ENCODE results near the gene PRR13. TPM values are rescaled to one million over a fixed set of nuclear protein-coding genes. Genes with fewer than 3 reads are reported as not detected.
"Not testable (repeated sequence)": the region's sequence is repeated elsewhere in the genome, so short reads cannot be mapped to it uniquely, and the experiment has no call there.

The PRR13 gene
- total and polyA plus RNA-seq, 2 experiments from 2014 or later = 150 to 457 TPM

- no peak overlapping the region for H3K4me2 ChIP-seq
- H3K9me2 ChIP-seq (replicated peaks; ENCODE audit: insufficient read depth) = no peaks in the 10 kb centered on the region
- H3K9me3 ChIP-seq (ENCODE audit: low read depth) = no peaks in the 10 kb centered on the region
- peaks cover 16% of the 10 kb centered on the region for H3K4me1 ChIP-seq (ENCODE audit: insufficient read depth)
- H3K27ac ChIP-seq = no peak overlapping the region
- H3K79me2 ChIP-seq = peaks cover 11% of the 10 kb centered on the region
- H3K4me3 ChIP-seq = no peak overlapping the region
- TF ChIP-seq CTCF (IDR thresholded peaks at IDR 0.05; ENCODE audit: poor library complexity) (no peak), EZH2 (IDR thresholded peaks at IDR 0.05; ENCODE audit: borderline replicate concordance) (no peak), EZH2phosphoT487 (IDR thresholded peaks at IDR 0.05; ENCODE audit: low read depth, severe bottlenecking, unreplicated experiment) (no peak)
- no peak for DNase-seq (ENCODE audit: low spot score)
- H2AFZ ChIP-seq = no peak overlapping the region
- no peaks in the 10 kb centered on the region for H3K27me3 ChIP-seq
- no peaks in the 10 kb centered on the region for H4K20me1 ChIP-seq (ENCODE audit: insufficient read depth, poor library complexity, severe bottlenecking)
- WGBS (ENCODE audit: low lambda C conversion rate, missing lambda C conversion rate) = 96% methylated on average over 5 of the region's 5 CpGs
- H3K36me3 ChIP-seq (replicated peaks; ENCODE audit: insufficient read depth, low read depth) = no peaks in the 10 kb centered on the region
Observed at GRCh38 chr12:53410951-53411350, 30.6 kb upstream of the PRR13 start.

GRCh38 chr12:53413485-53414204, 27.9 kb upstream of the PRR13 start:
- 80% methylated on average over 3 of the region's 3 CpGs for WGBS (ENCODE audit: low lambda C conversion rate, missing lambda C conversion rate)
- TF ChIP-seq CTCF (IDR thresholded peaks at IDR 0.05; ENCODE audit: poor library complexity) (no peak), EZH2 (IDR thresholded peaks at IDR 0.05; ENCODE audit: borderline replicate concordance) (no peak), EZH2phosphoT487 (IDR thresholded peaks at IDR 0.05; ENCODE audit: low read depth, severe bottlenecking, unreplicated experiment) (no peak)
- H3K4me2 ChIP-seq = no peak overlapping the region
- no peak for DNase-seq (ENCODE audit: low spot score)
- H3K79me2 ChIP-seq = no peaks in the 10 kb centered on the region
- H3K4me1 ChIP-seq (ENCODE audit: insufficient read depth) = peaks cover 16% of the 10 kb centered on the region
- H3K27me3 ChIP-seq = no peaks in the 10 kb centered on the region
- no peak overlapping the region for H3K27ac ChIP-seq
- H3K36me3 ChIP-seq (replicated peaks; ENCODE audit: insufficient read depth, low read depth) = no peaks in the 10 kb centered on the region
- no peak overlapping the region for H2AFZ ChIP-seq
- no peaks in the 10 kb centered on the region for H4K20me1 ChIP-seq (ENCODE audit: insufficient read depth, poor library complexity, severe bottlenecking)
- H3K9me3 ChIP-seq (ENCODE audit: low read depth) = no peaks in the 10 kb centered on the region
- no peaks in the 10 kb centered on the region for H3K9me2 ChIP-seq (replicated peaks; ENCODE audit: insufficient read depth)
- no peak overlapping the region for H3K4me3 ChIP-seq

- Histone ChIP-seq H3K9me2 (replicated peaks; ENCODE audit: insufficient read depth) (no peaks in the 10 kb centered on the region), H3K4me3 (no peak overlapping the region), H3K27ac (peak overlapping the region; percentile 68), H3K9me3 (ENCODE audit: low read depth) (no peaks in the 10 kb centered on the region), H3K4me1 (ENCODE audit: insufficient read depth) (peaks cover 16% of the 10 kb centered on the region), H2AFZ (no peak overlapping the region), H3K27me3 (no peaks in the 10 kb centered on the region), H3K36me3 (replicated peaks; ENCODE audit: insufficient read depth, low read depth) (no peaks in the 10 kb centered on the region), H4K20me1 (ENCODE audit: insufficient read depth, poor library complexity, severe bottlenecking) (no peaks in the 10 kb centered on the region), H3K4me2 (peak overlapping the region; percentile 29), H3K79me2 (no peaks in the 10 kb centered on the region)
- no peak for DNase-seq (ENCODE audit: low spot score)
- TF ChIP-seq EZH2phosphoT487 (IDR thresholded peaks at IDR 0.05; ENCODE audit: low read depth, severe bottlenecking, unreplicated experiment) (no peak), EZH2 (IDR thresholded peaks at IDR 0.05; ENCODE audit: borderline replicate concordance) (no peak), CTCF (IDR thresholded peaks at IDR 0.05; ENCODE audit: poor library complexity) (no peak)
- 59% methylated on average over 3 of the region's 3 CpGs for WGBS (ENCODE audit: low lambda C conversion rate, missing lambda C conversion rate)
Observed at GRCh38 chr12:53414756-53415417, 26.6 kb upstream of the PRR13 start.

- WGBS (ENCODE audit: low lambda C conversion rate, missing lambda C conversion rate) = 77% methylated on average over 2 of the region's 2 CpGs
- Histone ChIP-seq H3K27ac (peak overlapping the region; percentile 68), H3K4me1 (ENCODE audit: insufficient read depth) (peaks cover 25% of the 10 kb centered on the region)
Observed at GRCh38 chr12:53415752-53416389, 25.7 kb upstream of the PRR13 start.

GRCh38 chr12:53417291-53417816, 24.2 kb upstream of the PRR13 start:
- not testable (repeated sequence) for H3K9me3 ChIP-seq (ENCODE audit: low read depth); H3K27ac ChIP-seq; H3K4me2 ChIP-seq; H3K4me3 ChIP-seq; H2AFZ ChIP-seq; H3K79me2 ChIP-seq; H3K36me3 ChIP-seq (replicated peaks; ENCODE audit: insufficient read depth, low read depth); H3K27me3 ChIP-seq; H3K9me2 ChIP-seq (replicated peaks; ENCODE audit: insufficient read depth); DNase-seq (ENCODE audit: low spot score); H4K20me1 ChIP-seq (ENCODE audit: insufficient read depth, poor library complexity, severe bottlenecking)
- 94% methylated on average over 9 of the region's 9 CpGs for WGBS (ENCODE audit: low lambda C conversion rate, missing lambda C conversion rate)
- peaks cover 30% of the 10 kb centered on the region for H3K4me1 ChIP-seq (ENCODE audit: insufficient read depth)

More at GRCh38 chr12:53415752-53416389, 25.7 kb upstream of the PRR13 start:
- not testable (repeated sequence) for H3K27me3 ChIP-seq; H3K9me3 ChIP-seq (ENCODE audit: low read depth); DNase-seq (ENCODE audit: low spot score); H3K79me2 ChIP-seq; H3K36me3 ChIP-seq (replicated peaks; ENCODE audit: insufficient read depth, low read depth); H3K4me2 ChIP-seq; H3K9me2 ChIP-seq (replicated peaks; ENCODE audit: insufficient read depth); H4K20me1 ChIP-seq (ENCODE audit: insufficient read depth, poor library complexity, severe bottlenecking); H2AFZ ChIP-seq; H3K4me3 ChIP-seq
